ENCODE measurements around the gene RGS21.

RGS21 gene

GRCh38 chr1:192357924-192358323 is 41.1 kb downstream of the RGS21 start:
- no peak overlapping the region for H4K12ac ChIP-seq (ENCODE audit: low read depth, low read length)
- H3K23ac ChIP-seq (ENCODE audit: low read length): no peak overlapping the region
- H3K79me2 ChIP-seq (ENCODE audit: control insufficient read depth, insufficient read depth, low read length, poor library complexity): no peaks in the 10 kb centered on the region
- no peaks in the 10 kb centered on the region for H3K4me1 ChIP-seq (ENCODE audit: control insufficient read depth in 1 of 2, insufficient read depth in 2 of 2, low read length in 2 of 2)
- no peak overlapping the region for H3K14ac ChIP-seq (ENCODE audit: low read length)
- no peak overlapping the region for H2BK12ac ChIP-seq (ENCODE audit: low read length)
- H3K36me3 ChIP-seq (ENCODE audit: control insufficient read depth in 1 of 2, insufficient read depth in 2 of 2, low read length in 2 of 2): no peaks in the 10 kb centered on the region
- no peak overlapping the region for H2AFZ ChIP-seq (ENCODE audit: insufficient read depth, low read length, poor library complexity)
- H3K4ac ChIP-seq (ENCODE audit: low read depth, low read length): no peak overlapping the region
- no peaks in the 10 kb centered on the region for H3K79me1 ChIP-seq (ENCODE audit: low read length)
- H4K8ac ChIP-seq (ENCODE audit: low read depth, low read length): no peak overlapping the region
- H3K27ac ChIP-seq (ENCODE audit: low read depth, low read length): no peak overlapping the region
- no peak for DNase-seq
- H3K4me3 ChIP-seq (ENCODE audit: low read depth, low read length): no peak overlapping the region
- H3K9ac ChIP-seq (ENCODE audit: low read length): no peak overlapping the region
- no peaks in the 10 kb centered on the region for H3K9me3 ChIP-seq (ENCODE audit: insufficient read depth, low read depth, low read length)
- no peak overlapping the region for H3K18ac ChIP-seq (ENCODE audit: low read length)
- no peak overlapping the region for H2BK120ac ChIP-seq (ENCODE audit: insufficient read depth, low read length, poor library complexity)
- no peak overlapping the region for H3K4me2 ChIP-seq (ENCODE audit: low read length)
- no peak overlapping the region for H2AK5ac ChIP-seq (ENCODE audit: low read length)
- H4K91ac ChIP-seq (ENCODE audit: low read depth, low read length): no peak overlapping the region
- no peak overlapping the region for H2BK5ac ChIP-seq (ENCODE audit: low read depth, low read length, poor library complexity)
- H3K27me3 ChIP-seq (ENCODE audit: insufficient read depth, low read length): no peaks in the 10 kb centered on the region
- no CpG with 5 or more reads among the region's 4 CpGs for WGBS (ENCODE audit: extremely low coverage, insufficient coverage, insufficient read length)

GRCh38 chr1:192358402-192358801 is 41.6 kb downstream of the RGS21 start:
- Histone ChIP-seq H3K9ac (ENCODE audit: low read length) (no peak overlapping the region), H3K79me1 (ENCODE audit: low read length) (no peaks in the 10 kb centered on the region), H3K79me2 (ENCODE audit: control insufficient read depth, insufficient read depth, low read length, poor library complexity) (no peaks in the 10 kb centered on the region), H3K4me2 (ENCODE audit: low read length) (no peak overlapping the region), H3K4me3 (ENCODE audit: low read depth, low read length) (no peak overlapping the region), H3K36me3 (ENCODE audit: control insufficient read depth in 1 of 2, insufficient read depth in 2 of 2, low read length in 2 of 2) (no peaks in the 10 kb centered on the region), H3K23ac (ENCODE audit: low read length) (no peak overlapping the region), H3K4me1 (ENCODE audit: control insufficient read depth in 1 of 2, insufficient read depth in 2 of 2, low read length in 2 of 2) (no peaks in the 10 kb centered on the region), H3K18ac (ENCODE audit: low read length) (no peak overlapping the region), H3K4ac (ENCODE audit: low read depth, low read length) (no peak overlapping the region), H4K91ac (ENCODE audit: low read depth, low read length) (no peak overlapping the region), H2AFZ (ENCODE audit: insufficient read depth, low read length, poor library complexity) (no peak overlapping the region), H3K14ac (ENCODE audit: low read length) (no peak overlapping the region), H4K8ac (ENCODE audit: low read depth, low read length) (no peak overlapping the region), H3K27ac (ENCODE audit: low read depth, low read length) (no peak overlapping the region), H2BK120ac (ENCODE audit: insufficient read depth, low read length, poor library complexity) (no peak overlapping the region), H2BK5ac (ENCODE audit: low read depth, low read length, poor library complexity) (no peak overlapping the region), H3K27me3 (ENCODE audit: insufficient read depth, low read length) (no peaks in the 10 kb centered on the region), H4K12ac (ENCODE audit: low read depth, low read length) (no peak overlapping the region), H2AK5ac (ENCODE audit: low read length) (no peak overlapping the region), H2BK12ac (ENCODE audit: low read length) (no peak overlapping the region), H3K9me3 (ENCODE audit: insufficient read depth, low read depth, low read length) (no peaks in the 10 kb centered on the region)
- no peak for DNase-seq
- WGBS (ENCODE audit: extremely low coverage, insufficient coverage, insufficient read length): no CpG with 5 or more reads among the region's 3 CpGs

- no peaks in the 10 kb centered on the region for H3K9me3 ChIP-seq (ENCODE audit: insufficient read depth, low read depth, low read length)
- H2BK120ac ChIP-seq (ENCODE audit: insufficient read depth, low read length, poor library complexity): no peak overlapping the region
- H3K27ac ChIP-seq (ENCODE audit: low read depth, low read length): no peak overlapping the region
- no peak overlapping the region for H3K23ac ChIP-seq (ENCODE audit: low read length)
- no peak overlapping the region for H4K8ac ChIP-seq (ENCODE audit: low read depth, low read length)
- H2BK12ac ChIP-seq (ENCODE audit: low read length): no peak overlapping the region
- H3K4ac ChIP-seq (ENCODE audit: low read depth, low read length): no peak overlapping the region
- no peak overlapping the region for H3K14ac ChIP-seq (ENCODE audit: low read length)
- no peaks in the 10 kb centered on the region for H3K36me3 ChIP-seq (ENCODE audit: control insufficient read depth in 1 of 2, insufficient read depth in 2 of 2, low read length in 2 of 2)
- H3K9ac ChIP-seq (ENCODE audit: low read length): no peak overlapping the region
- H2BK5ac ChIP-seq (ENCODE audit: low read depth, low read length, poor library complexity): no peak overlapping the region
- no peaks in the 10 kb centered on the region for H3K79me2 ChIP-seq (ENCODE audit: control insufficient read depth, insufficient read depth, low read length, poor library complexity)
- no CpG with 5 or more reads among the region's 1 CpG for WGBS (ENCODE audit: extremely low coverage, insufficient coverage, insufficient read length)
- no peaks in the 10 kb centered on the region for H3K4me1 ChIP-seq (ENCODE audit: control insufficient read depth in 1 of 2, insufficient read depth in 2 of 2, low read length in 2 of 2)
- H3K79me1 ChIP-seq (ENCODE audit: low read length): no peaks in the 10 kb centered on the region
- no peak overlapping the region for H2AK5ac ChIP-seq (ENCODE audit: low read length)
- no peaks in the 10 kb centered on the region for H3K27me3 ChIP-seq (ENCODE audit: insufficient read depth, low read length)
- H2AFZ ChIP-seq (ENCODE audit: insufficient read depth, low read length, poor library complexity): no peak overlapping the region
- no peak overlapping the region for H4K91ac ChIP-seq (ENCODE audit: low read depth, low read length)
- H3K18ac ChIP-seq (ENCODE audit: low read length): no peak overlapping the region
- H3K4me3 ChIP-seq (ENCODE audit: low read depth, low read length): no peak overlapping the region
- H3K4me2 ChIP-seq (ENCODE audit: low read length): no peak overlapping the region
- H4K12ac ChIP-seq (ENCODE audit: low read depth, low read length): no peak overlapping the region
- DNase-seq: no peak
These were observed 42.0 kb downstream of the RGS21 start for GRCh38 chr1:192358822-192359221.

- Histone ChIP-seq H3K27me3 (ENCODE audit: insufficient read depth, low read length) (no peaks in the 10 kb centered on the region), H3K23ac (ENCODE audit: low read length) (no peak overlapping the region), H2AK5ac (ENCODE audit: low read length) (no peak overlapping the region), H3K27ac (ENCODE audit: low read depth, low read length) (no peak overlapping the region), H3K4me1 (ENCODE audit: control insufficient read depth in 1 of 2, insufficient read depth in 2 of 2, low read length in 2 of 2) (no peaks in the 10 kb centered on the region), H3K79me2 (ENCODE audit: control insufficient read depth, insufficient read depth, low read length, poor library complexity) (no peaks in the 10 kb centered on the region), H3K9ac (ENCODE audit: low read length) (no peak overlapping the region), H3K18ac (ENCODE audit: low read length) (no peak overlapping the region), H4K12ac (ENCODE audit: low read depth, low read length) (no peak overlapping the region), H4K8ac (ENCODE audit: low read depth, low read length) (no peak overlapping the region), H2AFZ (ENCODE audit: insufficient read depth, low read length, poor library complexity) (no peak overlapping the region), H2BK5ac (ENCODE audit: low read depth, low read length, poor library complexity) (no peak overlapping the region), H3K4ac (ENCODE audit: low read depth, low read length) (no peak overlapping the region), H3K9me3 (ENCODE audit: insufficient read depth, low read depth, low read length) (no peaks in the 10 kb centered on the region), H3K79me1 (ENCODE audit: low read length) (no peaks in the 10 kb centered on the region), H2BK12ac (ENCODE audit: low read length) (no peak overlapping the region), H3K4me3 (ENCODE audit: low read depth, low read length) (no peak overlapping the region), H3K14ac (ENCODE audit: low read length) (no peak overlapping the region), H2BK120ac (ENCODE audit: insufficient read depth, low read length, poor library complexity) (no peak overlapping the region), H4K91ac (ENCODE audit: low read depth, low read length) (no peak overlapping the region), H3K36me3 (ENCODE audit: control insufficient read depth in 1 of 2, insufficient read depth in 2 of 2, low read length in 2 of 2) (no peaks in the 10 kb centered on the region), H3K4me2 (ENCODE audit: low read length) (no peak overlapping the region)
- DNase-seq: no peak
These were observed 46.4 kb downstream of the RGS21 start for GRCh38 chr1:192363177-192363576.
